MM.1S (cell line): Measurements from ENCODE around the gene PNPLA5.

Experiments
- DNase-seq: peaks from one replicate; pipeline ENCODE4 v3.0.0-alpha.2; 2015
- H2AFZ ChIP-seq: fragments of 300-600 bp; sonication (generic); 2 replicates; pipeline ENCODE4 v1.6.0; 2016; ENCODE audit warnings: antibody characterized with exemption, low read length
- H3F3A ChIP-seq: fragments of 300-600 bp; sonication (generic); 2 replicates; pipeline ENCODE4 v1.6.1; 2016; ENCODE audit warnings: mild to moderate bottlenecking, antibody characterized with exemption, low read length, moderate library complexity, mixed read lengths; ENCODE audit not compliant: insufficient read depth
- H3K27ac ChIP-seq: fragments of 300-600 bp; sonication (generic); 2 replicates; pipeline ENCODE4 v1.5.1; 2016; ENCODE audit warnings: mild to moderate bottlenecking, low read length
- H3K27me3 ChIP-seq: fragments of 300-600 bp; sonication (generic); replicated peaks from 2 replicates; pipeline ENCODE4 v1.6.0; 2016; ENCODE audit warnings: low read length; ENCODE audit not compliant: insufficient read depth
- H3K36me3 ChIP-seq: fragments of 300-600 bp; sonication (generic); replicated peaks from 2 replicates; pipeline ENCODE4 v1.6.1; 2016; ENCODE audit warnings: mild to moderate bottlenecking, low read length, mixed read lengths; ENCODE audit not compliant: insufficient read depth
- H3K4me1 ChIP-seq: fragments of 300-600 bp; sonication (generic); 2 replicates; pipeline ENCODE4 v1.6.1; 2016; ENCODE audit warnings: low read length, mixed read lengths
- H3K4me2 ChIP-seq: fragments of 300-600 bp; sonication (generic); 2 replicates; pipeline ENCODE4 v1.6.0; 2016; ENCODE audit warnings: low read depth, low read length
- H3K4me3 ChIP-seq: fragments of 300-600 bp; sonication (generic); 2 replicates; pipeline ENCODE4 v1.5.1; 2016; ENCODE audit warnings: low read length, mixed read lengths
- H3K79me2 ChIP-seq: fragments of 300-600 bp; sonication (generic); 2 replicates; pipeline ENCODE4 v1.6.1; 2016; ENCODE audit warnings: mixed run types, low read length, mixed read lengths
- H3K9ac ChIP-seq: fragments of 300-600 bp; sonication (generic); 2 replicates; pipeline ENCODE4 v1.6.1; 2016; ENCODE audit warnings: low read length, mixed read lengths
- H3K9me2 ChIP-seq: fragments of 300-600 bp; sonication (generic); replicated peaks from 2 replicates; pipeline ENCODE4 v1.6.1; 2016; ENCODE audit warnings: mild to moderate bottlenecking, low read length, mixed read lengths; ENCODE audit not compliant: insufficient read depth
- H3K9me3 ChIP-seq: fragments of 300-600 bp; sonication (generic); replicated peaks from 2 replicates; pipeline ENCODE4 v1.6.1; 2016; ENCODE audit warnings: mild to moderate bottlenecking, low read length, mixed read lengths; ENCODE audit not compliant: insufficient read depth
- H4K20me1 ChIP-seq: fragments of 300-600 bp; sonication (generic); 2 replicates; pipeline ENCODE4 v1.6.1; 2016; ENCODE audit warnings: mild to moderate bottlenecking, low read length, moderate library complexity, mixed read lengths; ENCODE audit not compliant: insufficient read depth
- CTCF ChIP-seq: fragments of 300-600 bp; sonication (generic); IDR thresholded peaks from 2 replicates; pipeline ENCODE4 v1.5.1; 2016; ENCODE audit warnings: antibody characterized with exemption, low read length, mixed read lengths
- EZH2 ChIP-seq: fragments of 300-600 bp; sonication (generic); optimal IDR thresholded peaks from 2 replicates; pipeline ENCODE3; 2017; ENCODE audit warnings: low read depth, mild to moderate bottlenecking, antibody characterized with exemption, low read length, mixed read lengths
- EZH2phosphoT487 ChIP-seq: fragments of 300-600 bp; sonication (generic); IDR thresholded peaks from 2 replicates; pipeline ENCODE4 v1.6.1; 2018; ENCODE audit warnings: antibody characterized with exemption, low read length

Gene PNPLA5

GRCh38 chr22:43897751-43898261 is 6.0 kb upstream of the PNPLA5 start:
- Histone ChIP-seq H3K4me3 (no peak overlapping the region), H3F3A (no peaks in the 10 kb centered on the region), H3K27me3 (peaks cover 86% of the 10 kb centered on the region), H4K20me1 (no peaks in the 10 kb centered on the region), H3K9me2 (no peaks in the 10 kb centered on the region), H3K4me1 (no peaks in the 10 kb centered on the region), H3K79me2 (no peaks in the 10 kb centered on the region), H3K36me3 (no peaks in the 10 kb centered on the region), H3K4me2 (no peak overlapping the region), H3K27ac (no peak overlapping the region), H2AFZ (no peak overlapping the region), H3K9me3 (no peaks in the 10 kb centered on the region), H3K9ac (no peak overlapping the region)
- DNase-seq = no peak
- TF ChIP-seq EZH2phosphoT487 (no peak), EZH2 (no peak)

DNA sequence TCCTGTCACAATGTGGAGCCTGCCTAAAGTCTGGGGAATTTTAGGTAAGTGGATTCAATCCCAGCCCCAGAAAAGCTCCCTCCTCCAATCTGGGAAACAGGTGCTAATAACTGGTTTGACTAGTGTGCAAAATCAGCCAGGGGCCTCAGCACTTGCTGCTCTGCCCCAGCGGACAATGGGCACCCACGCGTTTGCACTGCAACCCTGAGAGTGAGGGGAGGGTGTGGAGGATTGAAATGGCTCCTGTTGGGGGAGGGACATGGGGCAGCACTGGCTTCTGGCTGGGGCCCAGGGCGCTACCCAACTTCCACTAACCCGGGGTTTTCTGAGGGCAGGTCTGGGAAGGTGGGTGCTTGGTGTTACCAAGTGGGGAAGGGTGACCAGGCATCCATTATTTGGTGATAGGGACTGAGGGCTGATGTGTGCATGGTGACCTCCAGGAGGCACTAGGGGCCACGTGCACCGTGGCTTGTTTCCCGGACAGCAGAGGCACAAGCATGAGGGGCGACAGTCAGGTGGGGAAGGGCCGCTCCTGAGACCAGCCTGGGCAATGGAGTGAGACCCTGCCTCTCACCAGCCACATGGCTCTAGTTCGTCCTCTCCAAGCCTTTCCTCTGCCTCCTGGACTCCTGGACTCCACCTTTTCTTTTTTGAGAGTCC is 4.3 kb upstream of the PNPLA5 start:
- Histone ChIP-seq H3K9ac (no peak overlapping the region), H3F3A (no peaks in the 10 kb centered on the region), H3K9me2 (no peaks in the 10 kb centered on the region), H4K20me1 (no peaks in the 10 kb centered on the region), H3K27me3 (peaks cover 89% of the 10 kb centered on the region), H3K27ac (no peak overlapping the region), H3K4me1 (no peaks in the 10 kb centered on the region), H2AFZ (no peak overlapping the region), H3K4me2 (no peak overlapping the region), H3K36me3 (no peaks in the 10 kb centered on the region), H3K4me3 (no peak overlapping the region), H3K79me2 (no peaks in the 10 kb centered on the region), H3K9me3 (no peaks in the 10 kb centered on the region)
- TF ChIP-seq EZH2phosphoT487 (no peak), EZH2 (peak; percentile 30)
- DNase-seq = no peak

DNA sequence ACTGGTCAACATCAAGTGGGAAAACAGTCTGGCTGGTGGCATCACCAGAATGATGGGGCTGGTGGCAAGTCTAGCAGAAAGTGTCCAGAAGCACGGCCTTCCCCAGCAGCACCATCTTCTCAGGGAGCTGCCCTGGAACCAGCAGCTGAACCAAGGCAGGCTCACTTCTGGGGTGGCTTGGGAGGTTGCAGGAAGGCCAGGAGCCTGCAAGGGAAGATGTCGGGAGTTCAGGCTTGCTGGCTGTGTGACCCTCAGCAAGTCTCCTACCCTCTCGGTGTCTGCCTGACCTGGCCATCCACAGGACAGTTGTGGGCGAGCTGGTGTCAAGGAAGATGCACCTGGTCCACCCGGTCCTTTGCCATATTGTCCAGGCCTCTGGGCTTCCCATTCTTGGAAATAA is 2.3 kb upstream of the PNPLA5 start:
- Histone ChIP-seq H3K27ac (no peak overlapping the region), H3K27me3 (peaks cover 91% of the 10 kb centered on the region), H3K36me3 (no peaks in the 10 kb centered on the region), H3K79me2 (no peaks in the 10 kb centered on the region), H3K9ac (no peak overlapping the region), H4K20me1 (no peaks in the 10 kb centered on the region), H3K9me2 (no peaks in the 10 kb centered on the region), H2AFZ (no peak overlapping the region), H3K4me3 (no peak overlapping the region), H3K4me1 (no peaks in the 10 kb centered on the region), H3K9me3 (no peaks in the 10 kb centered on the region), H3F3A (no peaks in the 10 kb centered on the region), H3K4me2 (no peak overlapping the region)
- no peak for TF ChIP-seq EZH2
- TF ChIP-seq EZH2phosphoT487 = no peak
- TF ChIP-seq CTCF = no peak
- no peak for DNase-seq

DNA sequence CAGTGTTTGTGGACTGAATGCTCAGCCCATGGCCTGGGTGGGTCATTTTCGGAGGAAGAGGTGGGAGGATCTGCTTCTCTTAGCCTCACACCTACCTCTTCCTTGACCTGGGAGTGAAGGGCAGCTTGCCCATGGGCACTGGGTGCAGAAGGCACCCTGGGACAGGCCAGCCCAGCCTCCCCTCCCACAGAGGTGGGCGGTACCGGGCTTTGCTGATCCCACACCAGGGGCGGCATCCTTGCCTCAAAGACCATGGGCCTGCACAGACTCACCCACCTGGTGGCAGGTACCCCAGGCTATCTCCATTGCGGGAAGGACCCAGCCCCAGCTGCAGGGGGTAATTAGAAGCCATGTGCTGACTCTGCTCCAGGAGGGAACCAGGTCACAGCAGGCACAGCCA is 1.5 kb upstream of the PNPLA5 start:
- DNase-seq = no peak

More for the DNA sequence above, 1.5 kb upstream of the PNPLA5 start:
- no peaks in the 10 kb centered on the region for H4K20me1 ChIP-seq
- no peak overlapping the region for H2AFZ ChIP-seq
- no peak overlapping the region for H3K4me2 ChIP-seq
- no peak overlapping the region for H3K9ac ChIP-seq
- H3K4me3 ChIP-seq = no peak overlapping the region
- TF ChIP-seq CTCF (no peak), EZH2phosphoT487 (no peak), EZH2 (no peak)
- H3K9me2 ChIP-seq = no peaks in the 10 kb centered on the region
- no peak overlapping the region for H3K27ac ChIP-seq
- no peaks in the 10 kb centered on the region for H3K4me1 ChIP-seq
- H3K27me3 ChIP-seq = peaks cover 92% of the 10 kb centered on the region
- H3K36me3 ChIP-seq = no peaks in the 10 kb centered on the region
- no peaks in the 10 kb centered on the region for H3K9me3 ChIP-seq
- no peaks in the 10 kb centered on the region for H3K79me2 ChIP-seq
- H3F3A ChIP-seq = no peaks in the 10 kb centered on the region
